Measurements from ENCODE around the gene ABHD2. TPM values are rescaled to one million over a fixed set of nuclear protein-coding genes. Genes with fewer than 3 reads are reported as not detected.

ABHD2 gene
- total and polyA plus RNA-seq, 9 of the 15 experiments (the other 6 are each of a cell fraction or from before 2014, with no cell fraction given) = 16.9 to 99.8 (median 47.5) TPM

DNA sequence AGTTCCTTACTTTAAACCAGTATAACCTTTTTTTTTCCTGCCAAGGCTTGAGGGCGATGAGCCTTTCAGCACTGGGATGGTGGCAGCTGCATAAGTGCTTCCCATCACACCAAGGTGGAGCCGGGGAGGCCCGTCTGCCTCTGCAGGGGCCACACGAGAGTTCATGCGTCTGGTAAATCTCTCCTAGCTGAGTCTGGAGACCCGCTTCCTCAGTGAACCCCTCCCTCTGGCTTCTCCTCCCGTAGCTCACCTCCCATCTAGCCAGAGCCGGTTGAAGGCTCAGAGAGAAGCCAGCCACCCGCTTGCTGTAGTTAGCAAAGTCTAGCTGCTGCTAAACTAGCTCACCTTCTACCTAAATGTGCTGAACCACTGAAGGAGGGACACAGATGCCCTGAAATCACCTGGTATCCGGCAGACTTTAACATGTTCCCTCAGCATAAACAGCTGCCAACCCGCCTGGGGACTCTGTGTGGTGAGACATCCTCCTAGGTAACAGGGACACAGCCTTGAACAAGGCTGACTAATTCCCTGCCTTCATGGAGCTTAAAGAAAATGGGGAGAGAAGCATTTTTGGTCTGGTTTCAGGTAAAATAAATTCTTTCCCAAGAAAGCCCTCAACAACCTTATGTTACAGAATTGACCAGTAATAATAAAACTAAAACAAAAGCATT is 90.2 kb downstream of the ABHD2 start (continued):
- TF ChIP-seq ZNF551 (CRISPR knock-in tag; IDR thresholded peaks at IDR 0.05) (no peak), ZNF592 (IDR thresholded peaks at IDR 0.05) (no peak), HDAC6 (IDR thresholded peaks at IDR 0.05; ENCODE audit: low read depth, low read length) (no peak), HEY1 (CRISPR knock-in tag; IDR thresholded peaks at IDR 0.05; ENCODE audit: borderline replicate concordance) (no peak), ZNF316 (IDR thresholded peaks at IDR 0.05) (no peak), NCOA6 (IDR thresholded peaks at IDR 0.05) (no peak)
